ENCODE measurements around the gene AHNAK.

AHNAK gene

GRCh38 chr11:62489204-62489603, 57.4 kb downstream of the AHNAK start:
- TF ChIP-seq ZNF626 (tag by site-specific recombination; IDR thresholded peaks at IDR 0.05) (no peak), GLI4 (tag by site-specific recombination; IDR thresholded peaks at IDR 0.05) (no peak), ZNF843 (tag by site-specific recombination; IDR thresholded peaks at IDR 0.05) (no peak)
- TF ChIP-seq, protein P1, sequence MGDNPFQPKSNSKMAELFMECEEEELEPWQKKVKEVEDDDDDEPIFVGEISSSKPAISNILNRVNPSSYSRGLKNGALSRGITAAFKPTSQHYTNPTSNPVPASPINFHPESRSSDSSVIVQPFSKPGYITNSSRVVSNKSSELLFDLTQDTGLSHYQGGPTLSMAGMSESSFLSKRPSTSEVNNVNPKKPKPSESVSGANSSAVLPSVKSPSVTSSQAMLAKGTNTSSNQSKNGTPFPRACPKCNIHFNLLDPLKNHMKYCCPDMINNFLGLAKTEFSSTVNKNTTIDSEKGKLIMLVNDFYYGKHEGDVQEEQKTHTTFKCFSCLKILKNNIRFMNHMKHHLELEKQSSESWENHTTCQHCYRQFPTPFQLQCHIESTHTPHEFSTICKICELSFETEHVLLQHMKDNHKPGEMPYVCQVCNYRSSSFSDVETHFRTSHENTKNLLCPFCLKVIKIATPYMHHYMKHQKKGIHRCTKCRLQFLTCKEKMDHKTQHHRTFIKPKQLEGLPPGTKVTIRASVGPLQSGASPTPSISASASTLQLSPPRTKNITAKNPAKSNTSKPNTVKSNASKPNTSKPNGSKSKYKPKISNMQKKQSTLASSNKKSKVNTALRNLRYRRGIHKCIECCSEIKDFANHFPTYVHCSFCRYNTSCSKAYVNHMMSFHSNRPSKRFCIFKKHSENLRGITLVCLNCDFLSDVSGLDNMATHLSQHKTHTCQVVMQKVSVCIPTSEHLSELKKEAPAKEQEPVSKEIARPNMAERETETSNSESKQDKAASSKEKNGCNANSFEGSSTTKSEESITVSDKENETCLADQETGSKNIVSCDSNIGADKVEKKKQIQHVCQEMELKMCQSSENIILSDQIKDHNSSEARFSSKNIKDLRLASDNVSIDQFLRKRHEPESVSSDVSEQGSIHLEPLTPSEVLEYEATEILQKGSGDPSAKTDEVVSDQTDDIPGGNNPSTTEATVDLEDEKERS (tag by site-specific recombination; IDR thresholded peaks at IDR 0.05), result no peak
- ChIA-PET POLR2A (no interaction called here), CTCF (interaction anchor here (0.7 to 1.8 kb wide), 4 partner anchors 54 to 95 kb away, joined by 3 to 7 read pairs (median 4); no protein-coding TSS in a partner anchor)
- no peak overlapping the region for H3K27ac ChIP-seq (ENCODE audit: extremely low read depth, low read depth, low read length)
- no peaks in the 10 kb centered on the region for H3K9me3 ChIP-seq (ENCODE audit: control insufficient read depth, insufficient read depth, low read depth, low read length)
- no peaks in the 10 kb centered on the region for H3K4me1 ChIP-seq (ENCODE audit: control insufficient read depth, insufficient read depth, low read length)
- H3K36me3 ChIP-seq (ENCODE audit: control insufficient read depth in 2 of 2, insufficient read depth in 1 of 2, low read length in 2 of 2), result no peaks in the 10 kb centered on the region
- H3K4me3 ChIP-seq (ENCODE audit: low read depth, low read length), result no peak overlapping the region

- no peak for TF ChIP-seq ZXDB (tag by site-specific recombination; IDR thresholded peaks at IDR 0.05)
- TF ChIP-seq ZNF404 (tag by site-specific recombination; IDR thresholded peaks at IDR 0.05), result no peak
- TF ChIP-seq ZNF561 (tag by site-specific recombination; IDR thresholded peaks at IDR 0.05; ENCODE audit: borderline replicate concordance), result no peak
- TF ChIP-seq ZNF621 (tag by site-specific recombination; IDR thresholded peaks at IDR 0.05), result no peak
- TF ChIP-seq, protein P2, sequence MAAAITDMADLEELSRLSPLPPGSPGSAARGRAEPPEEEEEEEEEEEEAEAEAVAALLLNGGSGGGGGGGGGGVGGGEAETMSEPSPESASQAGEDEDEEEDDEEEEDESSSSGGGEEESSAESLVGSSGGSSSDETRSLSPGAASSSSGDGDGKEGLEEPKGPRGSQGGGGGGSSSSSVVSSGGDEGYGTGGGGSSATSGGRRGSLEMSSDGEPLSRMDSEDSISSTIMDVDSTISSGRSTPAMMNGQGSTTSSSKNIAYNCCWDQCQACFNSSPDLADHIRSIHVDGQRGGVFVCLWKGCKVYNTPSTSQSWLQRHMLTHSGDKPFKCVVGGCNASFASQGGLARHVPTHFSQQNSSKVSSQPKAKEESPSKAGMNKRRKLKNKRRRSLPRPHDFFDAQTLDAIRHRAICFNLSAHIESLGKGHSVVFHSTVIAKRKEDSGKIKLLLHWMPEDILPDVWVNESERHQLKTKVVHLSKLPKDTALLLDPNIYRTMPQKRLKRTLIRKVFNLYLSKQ (tag by site-specific recombination; IDR thresholded peaks at IDR 0.05; ENCODE audit: borderline replicate concordance), result no peak
- TF ChIP-seq, protein P3, sequence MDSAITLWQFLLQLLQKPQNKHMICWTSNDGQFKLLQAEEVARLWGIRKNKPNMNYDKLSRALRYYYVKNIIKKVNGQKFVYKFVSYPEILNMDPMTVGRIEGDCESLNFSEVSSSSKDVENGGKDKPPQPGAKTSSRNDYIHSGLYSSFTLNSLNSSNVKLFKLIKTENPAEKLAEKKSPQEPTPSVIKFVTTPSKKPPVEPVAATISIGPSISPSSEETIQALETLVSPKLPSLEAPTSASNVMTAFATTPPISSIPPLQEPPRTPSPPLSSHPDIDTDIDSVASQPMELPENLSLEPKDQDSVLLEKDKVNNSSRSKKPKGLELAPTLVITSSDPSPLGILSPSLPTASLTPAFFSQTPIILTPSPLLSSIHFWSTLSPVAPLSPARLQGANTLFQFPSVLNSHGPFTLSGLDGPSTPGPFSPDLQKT (IDR thresholded peaks at IDR 0.05; ENCODE audit: borderline replicate concordance, low read depth, low read length), result no peak
- TF ChIP-seq ZNF157 (tag by site-specific recombination; IDR thresholded peaks at IDR 0.05), result no peak
- no peak for TF ChIP-seq ZNF777 (tag by site-specific recombination; IDR thresholded peaks at IDR 0.05; ENCODE audit: borderline replicate concordance)
- no peak for TF ChIP-seq ZNF629 (tag by site-specific recombination; IDR thresholded peaks at IDR 0.05)
- TF ChIP-seq ZNF214 (tag by site-specific recombination; IDR thresholded peaks at IDR 0.05; ENCODE audit: borderline replicate concordance), result no peak
- TF ChIP-seq ZNF792 (tag by site-specific recombination; IDR thresholded peaks at IDR 0.05), result no peak
- no peak for TF ChIP-seq ZNF16 (tag by site-specific recombination; IDR thresholded peaks at IDR 0.05; ENCODE audit: low read depth)
- TF ChIP-seq, protein P4, sequence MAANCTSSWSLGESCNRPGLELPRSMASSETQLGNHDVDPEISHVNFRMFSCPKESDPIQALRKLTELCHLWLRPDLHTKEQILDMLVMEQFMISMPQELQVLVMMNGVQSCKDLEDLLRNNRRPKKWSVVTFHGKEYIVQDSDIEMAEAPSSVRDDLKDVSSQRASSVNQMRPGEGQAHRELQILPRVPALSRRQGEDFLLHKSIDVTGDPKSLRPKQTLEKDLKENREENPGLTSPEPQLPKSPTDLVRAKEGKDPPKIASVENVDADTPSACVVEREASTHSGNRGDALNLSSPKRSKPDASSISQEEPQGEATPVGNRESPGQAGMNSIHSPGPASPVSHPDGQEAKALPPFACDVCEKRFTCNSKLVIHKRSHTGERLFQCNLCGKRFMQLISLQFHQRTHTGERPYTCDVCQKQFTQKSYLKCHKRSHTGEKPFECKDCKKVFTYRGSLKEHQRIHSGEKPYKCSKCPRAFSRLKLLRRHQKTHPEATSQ (tag by site-specific recombination; IDR thresholded peaks at IDR 0.05), result no peak
- TF ChIP-seq ZBTB1 (tag by site-specific recombination; IDR thresholded peaks at IDR 0.05), result no peak
- TF ChIP-seq ZNF350 (tag by site-specific recombination; IDR thresholded peaks at IDR 0.05), result no peak
- no peak for TF ChIP-seq ZNF223 (tag by site-specific recombination; IDR thresholded peaks at IDR 0.05)
- Histone ChIP-seq H3K27ac (ENCODE audit: extremely low read depth, low read depth, low read length) (no peak overlapping the region), H3K9me3 (ENCODE audit: control insufficient read depth, insufficient read depth, low read depth, low read length) (no peaks in the 10 kb centered on the region), H3K36me3 (ENCODE audit: control insufficient read depth in 2 of 2, insufficient read depth in 1 of 2, low read length in 2 of 2) (no peaks in the 10 kb centered on the region), H3K4me1 (ENCODE audit: control insufficient read depth, insufficient read depth, low read length) (no peaks in the 10 kb centered on the region), H3K4me3 (ENCODE audit: low read depth, low read length) (no peak overlapping the region)
- CTCF ChIA-PET, result interaction anchor here (1.1 to 1.9 kb wide), 4 partner anchors 9 to 93 kb away, joined by 3 to 7 read pairs (median 5); no protein-coding TSS in a partner anchor
- POLR2A ChIA-PET, result interaction anchor here (0.6 to 0.9 kb wide), 5 partner anchors 8 to 158 kb away, joined by 3 to 7 read pairs (median 3); partner anchors contain the start of gene GANAB
Observed at GRCh38 chr11:62487738-62488551, 58.7 kb downstream of the AHNAK start.

Data from HEK293 (cell line).